Cardiac fibroblast (primary cell): ENCODE data around the gene CLDN9.

ENCODE experiments used
- DNase-seq, 2 donors: peaks; one replicate each; pipeline versions ENCODE4 v3.0.0 to v3.0.0-alpha.2; 2010; ENCODE audit warnings: low read depth in 2 of 2
- H3K4me3 ChIP-seq, 2 donors: replicated peaks in 1 of 2; 1 replicate in 1 of 2; 2 replicates in 1 of 2; pipeline ENCODE4 v1.5.1; 2011; ENCODE audit warnings: low read depth in 2 of 2, low read length in 2 of 2, mild to moderate bottlenecking in 2 of 2, moderate library complexity in 1 of 2
- CTCF ChIP-seq: IDR thresholded peaks from one replicate; pipeline ENCODE4 v1.5.1; 2011; ENCODE audit warnings: low read depth, mild to moderate bottlenecking, low read length, inconsistent platforms

The CLDN9 gene

GRCh38 chr16:3004319-3004718 lies 8.4 kb upstream of the CLDN9 start:
- TF ChIP-seq CTCF = no peak
- DNase-seq = no peak
- H3K4me3 ChIP-seq = no peak overlapping the region

GRCh38 chr16:3004781-3005284 lies 7.9 kb upstream of the CLDN9 start:
- TF ChIP-seq CTCF = no peak
- no peak for DNase-seq
- no peak overlapping the region for H3K4me3 ChIP-seq

- TF ChIP-seq CTCF = no peak
- no peak for DNase-seq
- no peak overlapping the region for H3K4me3 ChIP-seq
Observed at GRCh38 chr16:3007059-3007956, 5.4 kb upstream of the CLDN9 start.

- no peak for DNase-seq
- no peak overlapping the region for H3K4me3 ChIP-seq
- no peak for TF ChIP-seq CTCF
Observed at GRCh38 chr16:3007957-3008689, 4.6 kb upstream of the CLDN9 start.

GRCh38 chr16:3008690-3009037 lies 4.1 kb upstream of the CLDN9 start:
- no peak overlapping the region for H3K4me3 ChIP-seq
- DNase-seq = no peak
- no peak for TF ChIP-seq CTCF

GRCh38 chr16:3009568-3010390 lies 2.9 kb upstream of the CLDN9 start:
- TF ChIP-seq CTCF = no peak
- DNase-seq = no peak
- H3K4me3 ChIP-seq = no peak overlapping the region
